HepG2 (cell line): Measurements from ENCODE around the gene HYPK. TPM values are rescaled to one million over a fixed set of nuclear protein-coding genes. Genes with fewer than 3 reads are reported as not detected.

Experiments used
- ETV5 ChIP-seq: IDR thresholded peaks from 2 replicates; pipeline ENCODE4 v1.6.1; 2018; ENCODE audit warnings: missing biosample characterization, missing genetic modification reagents, inconsistent platforms, borderline replicate concordance
- HNRNPK ChIP-seq: fragments of 200-400 bp; formaldehyde crosslinking; IDR thresholded peaks from 2 replicates; pipeline ENCODE4 v1.6.1; 2018; ENCODE audit warnings: low read length, low read depth, moderate library complexity, mild to moderate bottlenecking; ENCODE audit not compliant: poor library complexity, severe bottlenecking
- LCORL ChIP-seq, 2 experiments: fragments of 450-650 bp in 1 of 2; sonication (generic) in 1 of 2; formaldehyde crosslinking in 1 of 2; IDR thresholded peaks; 2 replicates each; pipeline versions ENCODE4 v1.5.0 to v1.6.1; 2017 to 2020; ENCODE audit warnings: antibody characterized with exemption in 1 of 2, missing genetic modification reagents in 1 of 2
- PAX8 ChIP-seq: sonication (generic); formaldehyde crosslinking; IDR thresholded peaks from 2 replicates; pipeline ENCODE4 v1.8.0; 2022; ENCODE audit warnings: mild to moderate bottlenecking, missing genetic modification reagents, borderline replicate concordance
- POLR2A ChIP-seq, 2 experiments: IDR thresholded peaks; 2 replicates each; pipeline ENCODE4 v1.6.1; 2011; ENCODE audit warnings: low read depth in 2 of 2, low read length in 2 of 2, mild to moderate bottlenecking in 1 of 2, moderate library complexity in 1 of 2; ENCODE audit not compliant: insufficient read depth in 1 of 2
- RAD51 ChIP-seq: fragments of 450-650 bp; IDR thresholded peaks from 2 replicates; pipeline ENCODE4 v1.6.1; 2016; ENCODE audit warnings: borderline replicate concordance
- RXRA ChIP-seq: sonication (generic); formaldehyde crosslinking; IDR thresholded peaks from 2 replicates; pipeline ENCODE4 v1.5.1; 2020; ENCODE audit warnings: missing genetic modification reagents
- SOX13 ChIP-seq, 3 experiments: fragments of 450-650 bp in 1 of 3; sonication (generic) in 1 of 3; formaldehyde crosslinking in 1 of 3; IDR thresholded peaks in 2 of 3; conservative IDR thresholded peaks in 1 of 3; 2 replicates each; pipeline versions ENCODE4 v1.5.0 to v1.6.1; 2016 to 2020; ENCODE audit warnings: antibody characterized with exemption in 1 of 3, mild to moderate bottlenecking in 1 of 3, missing compliant biosample characterization in 1 of 3, missing genetic modification reagents in 1 of 3, moderate library complexity in 1 of 3
- SPEN ChIP-seq: sonication (generic); formaldehyde crosslinking; IDR thresholded peaks from 2 replicates; pipeline ENCODE4 v1.5.1; 2020; ENCODE audit warnings: low read depth, mild to moderate bottlenecking, missing genetic modification reagents
- STAG1 ChIP-seq: sonication (generic); formaldehyde crosslinking; IDR thresholded peaks from 2 replicates; pipeline ENCODE4 v1.4.0; 2020; ENCODE audit warnings: missing genetic modification reagents
- YEATS2 ChIP-seq: sonication (generic); formaldehyde crosslinking; IDR thresholded peaks from 2 replicates; pipeline ENCODE4 v1.4.0; 2020; ENCODE audit warnings: missing genetic modification reagents, borderline replicate concordance
- ZNF143 ChIP-seq: sonication (generic); formaldehyde crosslinking; IDR thresholded peaks from 2 replicates; pipeline ENCODE4 v1.4.0; 2020; ENCODE audit warnings: missing genetic modification reagents
- ZNF224 ChIP-seq: sonication (generic); formaldehyde crosslinking; IDR thresholded peaks from 2 replicates; pipeline ENCODE4 v1.5.0; 2020; ENCODE audit warnings: mild to moderate bottlenecking, missing genetic modification reagents
- ZNF292 ChIP-seq: sonication (generic); formaldehyde crosslinking; IDR thresholded peaks from 2 replicates; pipeline ENCODE4 v1.8.1; 2022; ENCODE audit warnings: mild to moderate bottlenecking, low read depth, missing genetic modification reagents, borderline replicate concordance
- ZNF331 ChIP-seq: sonication (generic); formaldehyde crosslinking; IDR thresholded peaks from 2 replicates; pipeline ENCODE4 v1.4.0; 2020; ENCODE audit warnings: missing genetic modification reagents
- ZNF337 ChIP-seq: sonication (generic); formaldehyde crosslinking; IDR thresholded peaks from 2 replicates; pipeline ENCODE4 v1.5.1; 2020; ENCODE audit warnings: missing genetic modification reagents, low read depth, mild to moderate bottlenecking, borderline replicate concordance
- ZNF350 ChIP-seq: sonication (generic); formaldehyde crosslinking; IDR thresholded peaks from 2 replicates; pipeline ENCODE4 v1.4.0; 2020; ENCODE audit warnings: mild to moderate bottlenecking, low read depth, missing genetic modification reagents, borderline replicate concordance
- ZNF430 ChIP-seq: sonication (generic); formaldehyde crosslinking; IDR thresholded peaks from 2 replicates; pipeline ENCODE4 v1.9.0; 2021; ENCODE audit warnings: mild to moderate bottlenecking, missing genetic modification reagents
- ZNF431 ChIP-seq: sonication (generic); formaldehyde crosslinking; IDR thresholded peaks from 2 replicates; pipeline ENCODE4 v1.9.0; 2022; ENCODE audit warnings: missing genetic modification reagents, low read depth, mild to moderate bottlenecking, borderline replicate concordance
- ZNF512 ChIP-seq: sonication (generic); formaldehyde crosslinking; IDR thresholded peaks from 2 replicates; pipeline ENCODE4 v1.4.0; 2020; ENCODE audit warnings: mild to moderate bottlenecking, missing genetic modification reagents
- ZSCAN21 ChIP-seq: sonication (generic); formaldehyde crosslinking; IDR thresholded peaks from 2 replicates; pipeline ENCODE4 v1.8.0; 2022; ENCODE audit warnings: mild to moderate bottlenecking, missing genetic modification reagents, moderate library complexity, borderline replicate concordance
- polyA plus RNA-seq, 8 experiments: library from polyadenylated mRNA; depleted of rRNA in 3 of 8; stranded (reverse) in 7 of 8; unstranded in 1 of 8; fragments of >200 nt; fragmentation: Illumina TruSeq in 4 of 8; extraction: Trizol in 4 of 8; gene quantifications; 2 replicates each; pipeline versions ENCODE4 v1.2.1 to v1.2.3, GENCODE V29; 2011 to 2016; ENCODE audit warnings: low read depth in 4 of 8, missing spikeins in 1 of 8, mixed read lengths in 1 of 8; ENCODE audit not compliant: insufficient read depth in 1 of 8
- total RNA-seq, 5 experiments: library from RNA; depleted of rRNA; stranded (reverse); fragments of >200 nt; fragmentation: Illumina TruSeq; extraction: Trizol; gene quantifications; 2 replicates each; pipeline ENCODE4 v1.2.3, GENCODE V29; 2016; ENCODE audit warnings: low read depth in 1 of 5

HYPK gene
- total and polyA plus RNA-seq, 2 of the 13 experiments (the other 11 are each of a cell fraction or from before 2014, with no cell fraction given): 13.5 to 16.5 TPM

GRCh38 chr15:43775411-43775965 lies 24.9 kb upstream of the HYPK start (continued):
- TF ChIP-seq ZSCAN21 (CRISPR knock-in tag) (peak; percentile 60; the same call in 1 of the 2 replicates), ZNF430 (CRISPR knock-in tag) (no peak), HNRNPK (no peak), RAD51 (no peak), POLR2A (IDR thresholded peaks at IDR 0.05; ENCODE audit: insufficient read depth in 1 of 2, low read depth in 2 of 2, low read length in 2 of 2) (peak; percentile 39 to 41; a peak in 1 of 4 replicates), RXRA (CRISPR knock-in tag) (no peak), ETV5 (CRISPR knock-in tag) (no peak), ZNF512 (CRISPR knock-in tag) (no peak), SOX13 (IDR thresholded peaks at IDR 0.05) (no peak), SOX13 (CRISPR knock-in tag; conservative IDR thresholded peaks at IDR 0.05 in 1 of 2, IDR thresholded peaks at IDR 0.05 in 1 of 2) (no peak), PAX8 (CRISPR knock-in tag) (no peak), YEATS2 (peak; percentile 59; the same call in 1 of the 2 replicates), ZNF292 (no peak), ZNF350 (CRISPR knock-in tag) (no peak), ZNF431 (CRISPR knock-in tag) (no peak), ZNF224 (CRISPR knock-in tag) (peak; percentile 36; the same call in 1 of the 2 replicates), ZNF337 (no peak), ZNF143 (peak; percentile 78), LCORL (IDR thresholded peaks at IDR 0.05) (no peak), LCORL (CRISPR knock-in tag; IDR thresholded peaks at IDR 0.05) (0 out of 2 replicates have a peak, but pooled peaks have one; percentile 44), STAG1 (CRISPR knock-in tag) (peak; percentile 48), SPEN (CRISPR knock-in tag) (no peak), ZNF331 (0 out of 2 replicates have a peak, but pooled peaks have one; percentile 45)
